Caco-2 (cell line): ENCODE measurements around the gene COPZ1. TPM values are rescaled to one million over a fixed set of nuclear protein-coding genes. Genes with fewer than 3 reads are reported as not detected.

Experiments used
- BruUV-seq: library from RNA; stranded (reverse); fragments of 400-500 nt; replicated peaks from 2 replicates; lab custom pipeline; 2021; lab: Mats Ljungman, UMichigan
- CTCF ChIA-PET: fragments of 300-600 bp; sonication (Branson Sonifier 250); formaldehyde crosslinking; loops from one replicate; lab custom pipeline; 2022; ENCODE audit warnings: antibody characterized with exemption; lab: Charles Lee
- POLR2A ChIA-PET: fragments of 300-600 bp; sonication (Branson Sonifier 250); formaldehyde crosslinking; loops from one replicate; lab custom pipeline; 2022; ENCODE audit warnings: antibody characterized with exemption; lab: Charles Lee
- DNase-seq, 2 experiments: peaks; one replicate each; pipeline versions ENCODE4 v3.0.0 to v3.0.0-alpha.2; 2020 to 2022
- H3K27me3 ChIP-seq: replicated peaks from 2 replicates; pipeline ENCODE4 v1.6.0; 2011; ENCODE audit warnings: low read length; ENCODE audit not compliant: control insufficient read depth, insufficient read depth
- H3K36me3 ChIP-seq: 2 replicates; pipeline ENCODE4 v1.5.1; 2011; ENCODE audit warnings: low read length; ENCODE audit not compliant: control insufficient read depth, insufficient read depth
- H3K4me1 ChIP-seq: fragments of 250-450 bp; sonication (Bioruptor Pico); 2 replicates; pipeline ENCODE4 v1.5.1; 2020; ENCODE audit warnings: mild to moderate bottlenecking
- H3K4me3 ChIP-seq: 2 replicates; pipeline ENCODE4 v1.5.1; 2011; ENCODE audit warnings: low read depth, mild to moderate bottlenecking, control low read depth, low read length
- H3K9me3 ChIP-seq: fragments of 250-450 bp; sonication (Bioruptor Pico); 2 replicates; pipeline ENCODE4 v1.5.1; 2020; ENCODE audit warnings: mild to moderate bottlenecking, moderate library complexity
- H3K27ac Mint-ChIP-seq: one replicate; pipeline ENCODE4 v1.8.0; 2022; ENCODE audit warnings: mixed read lengths; ENCODE audit not compliant: unreplicated experiment
- H3K27me3 Mint-ChIP-seq: one replicate; pipeline ENCODE4 v1.8.0; 2022; ENCODE audit warnings: mixed read lengths; ENCODE audit not compliant: insufficient read depth, unreplicated experiment
- H3K36me3 Mint-ChIP-seq: one replicate; pipeline ENCODE4 v1.8.0; 2022; ENCODE audit warnings: mild to moderate bottlenecking, mixed read lengths; ENCODE audit not compliant: insufficient read depth, unreplicated experiment
- H3K4me1 Mint-ChIP-seq: one replicate; pipeline ENCODE4 v1.8.0; 2022; ENCODE audit warnings: low read depth, mixed read lengths; ENCODE audit not compliant: unreplicated experiment
- H3K4me3 Mint-ChIP-seq: one replicate; pipeline ENCODE4 v1.8.0; 2022; ENCODE audit warnings: mild to moderate bottlenecking, moderate library complexity, mixed read lengths; ENCODE audit not compliant: unreplicated experiment
- H3K9me3 Mint-ChIP-seq: one replicate; pipeline ENCODE4 v1.8.0; 2022; ENCODE audit warnings: mixed read lengths; ENCODE audit not compliant: unreplicated experiment
- intact Hi-C: fragments of 100-400 bp; cut with micrococcal nuclease; formaldehyde crosslinking; loops from one replicate; pipeline ENCODE4 v1.10.0; 2022; ENCODE audit not compliant: unreplicated experiment
- total RNA-seq: library from RNA; stranded (reverse); gene quantifications from 2 replicates; pipeline ENCODE4 v1.2.3, GENCODE V29; 2022
- TF ChIP-seq, protein P1 (sequence below), 2 experiments: fragments of 200-600 bp in 1 of 2; IDR thresholded peaks; 1 replicate in 1 of 2; 2 replicates in 1 of 2; pipeline versions ENCODE4 v1.5.1 to v1.8.0; 2011 to 2022; ENCODE audit warnings: antibody characterized with exemption in 1 of 2, control low read depth in 1 of 2, inconsistent platforms in 1 of 2, low read depth in 1 of 2, low read length in 1 of 2, mild to moderate bottlenecking in 1 of 2, moderate library complexity in 1 of 2; ENCODE audit not compliant: insufficient read depth in 1 of 2, severe bottlenecking in 1 of 2, unreplicated experiment in 1 of 2

The COPZ1 gene
- total RNA-seq, 1 experiment from 2014 or later = 129 TPM

DNA sequence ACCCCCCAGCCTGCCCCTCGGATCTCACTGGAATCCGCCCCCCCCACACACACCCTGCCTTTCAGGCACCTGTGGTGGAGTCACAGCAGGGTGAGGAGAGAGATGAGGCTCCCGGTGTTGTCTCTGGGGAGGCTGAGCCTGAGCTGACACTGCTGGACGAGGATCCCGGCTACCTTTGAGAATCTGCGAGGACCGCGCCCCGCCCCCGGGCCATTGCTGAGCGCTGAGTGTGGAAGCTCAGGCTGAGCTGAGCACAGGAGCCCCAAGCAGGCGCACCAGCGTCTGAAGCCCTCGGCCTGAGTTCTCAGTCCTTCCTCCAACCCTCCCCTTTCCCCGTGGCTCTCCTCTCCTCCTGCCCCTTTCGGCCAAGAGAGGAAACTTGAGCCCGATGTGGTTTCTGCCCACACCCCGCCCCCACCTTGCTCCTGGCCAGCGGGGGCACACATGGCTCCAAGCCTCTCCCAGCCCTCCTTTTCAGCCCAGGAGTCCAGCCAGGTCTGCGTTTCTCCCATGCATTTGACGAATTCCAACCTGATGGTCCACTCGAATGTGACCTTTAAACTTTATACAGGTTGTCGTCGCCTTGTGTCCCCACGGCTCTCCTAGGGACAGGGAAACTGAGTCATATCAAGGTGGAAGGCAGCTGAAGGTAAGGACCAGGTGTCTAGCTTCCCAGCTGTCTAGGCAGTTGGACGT is 24.1 kb upstream of the COPZ1 start, which contains the start of gene NFE2:
Gene NFE2, minus strand, starts transcription at position 284 of the 696 bp plus-strand sequence. CDS start 5,767 bp downstream, outside the sequence.
- peak within 1 kb of the TSS; percentile 60 for H3K27ac Mint-ChIP-seq
- H3K4me1 Mint-ChIP-seq = peaks cover 42% of the 10 kb centered on the region

DNA sequence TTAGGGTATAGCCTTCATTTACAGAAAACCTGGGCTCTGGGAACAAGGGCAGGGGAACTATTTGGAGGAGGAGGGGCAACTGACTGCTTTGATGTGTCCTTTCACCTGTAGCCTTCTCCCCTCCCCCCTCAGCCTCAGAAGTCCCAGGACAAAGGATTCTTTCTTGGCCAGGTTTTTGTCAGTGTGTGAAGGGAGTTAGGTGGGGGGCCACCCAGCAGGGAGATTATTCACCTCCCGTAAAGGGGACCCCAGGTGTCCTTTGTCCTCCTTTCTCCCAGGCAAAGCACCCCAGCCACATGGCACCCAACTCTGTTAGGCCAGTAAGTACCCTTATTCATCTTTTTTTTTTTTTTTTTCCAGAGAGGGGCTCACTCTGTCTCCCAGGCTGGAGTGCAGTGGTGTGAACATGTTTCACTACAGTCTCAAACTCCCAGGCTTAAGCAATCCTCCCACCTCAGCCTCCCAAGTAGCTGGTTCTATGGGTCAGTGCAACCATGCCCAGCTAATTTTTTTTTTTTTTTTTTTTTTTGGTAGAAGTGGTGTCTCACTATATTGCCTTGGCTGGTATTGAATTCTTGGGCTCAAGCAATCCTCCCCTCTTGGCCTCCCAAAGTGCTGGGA is 23.4 kb upstream of the COPZ1 start:
- Histone ChIP-seq H3K9me3 (no peaks in the 10 kb centered on the region), H3K36me3 (no peaks in the 10 kb centered on the region), H3K4me3 (peak overlapping the region; percentile 59), H3K27me3 (no peaks in the 10 kb centered on the region), H3K4me1 (peaks cover 34% of the 10 kb centered on the region)
- no peaks in the 10 kb centered on the region for H3K27me3 Mint-ChIP-seq
- TF ChIP-seq, protein P1, sequence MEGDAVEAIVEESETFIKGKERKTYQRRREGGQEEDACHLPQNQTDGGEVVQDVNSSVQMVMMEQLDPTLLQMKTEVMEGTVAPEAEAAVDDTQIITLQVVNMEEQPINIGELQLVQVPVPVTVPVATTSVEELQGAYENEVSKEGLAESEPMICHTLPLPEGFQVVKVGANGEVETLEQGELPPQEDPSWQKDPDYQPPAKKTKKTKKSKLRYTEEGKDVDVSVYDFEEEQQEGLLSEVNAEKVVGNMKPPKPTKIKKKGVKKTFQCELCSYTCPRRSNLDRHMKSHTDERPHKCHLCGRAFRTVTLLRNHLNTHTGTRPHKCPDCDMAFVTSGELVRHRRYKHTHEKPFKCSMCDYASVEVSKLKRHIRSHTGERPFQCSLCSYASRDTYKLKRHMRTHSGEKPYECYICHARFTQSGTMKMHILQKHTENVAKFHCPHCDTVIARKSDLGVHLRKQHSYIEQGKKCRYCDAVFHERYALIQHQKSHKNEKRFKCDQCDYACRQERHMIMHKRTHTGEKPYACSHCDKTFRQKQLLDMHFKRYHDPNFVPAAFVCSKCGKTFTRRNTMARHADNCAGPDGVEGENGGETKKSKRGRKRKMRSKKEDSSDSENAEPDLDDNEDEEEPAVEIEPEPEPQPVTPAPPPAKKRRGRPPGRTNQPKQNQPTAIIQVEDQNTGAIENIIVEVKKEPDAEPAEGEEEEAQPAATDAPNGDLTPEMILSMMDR (IDR thresholded peaks at IDR 0.05; ENCODE audit: insufficient read depth in 1 of 2, low read depth in 1 of 2, low read length in 1 of 2, severe bottlenecking in 1 of 2, unreplicated experiment in 1 of 2) = no peak
- H3K4me3 Mint-ChIP-seq = peak overlapping the region; percentile 79
- ChIA-PET CTCF (interaction anchor here (0.6 to 4.8 kb wide), 6 partner anchors 17 to 296 kb away, joined by 3 to 28 read pairs (median 4); partner anchors contain the start of genes COPZ1 and HNRNPA1), POLR2A (interaction anchor here (0.6 to 3.5 kb wide), 8 partner anchors 9 to 42 kb away, joined by 3 to 26 read pairs (median 5); partner anchors contain the start of genes CBX5, COPZ1 and HNRNPA1)
- no peaks in the 10 kb centered on the region for H3K9me3 Mint-ChIP-seq
- no peaks in the 10 kb centered on the region for H3K36me3 Mint-ChIP-seq
- BruUV-seq = no TSS peak
- peak; percentile 78 to 84 for DNase-seq
- peak overlapping the region; percentile 60 for H3K27ac Mint-ChIP-seq
- peaks cover 42% of the 10 kb centered on the region for H3K4me1 Mint-ChIP-seq
- intact Hi-C loops = loop anchor here (1.0 to 5.0 kb wide), 4 partner anchors 21 to 57 kb away; partner anchors contain the start of genes CBX5 and HNRNPA1

More for the DNA sequence above, 24.1 kb upstream of the COPZ1 start, which contains the start of gene NFE2:
- Histone ChIP-seq H3K27me3 (no peaks in the 10 kb centered on the region), H3K36me3 (no peaks in the 10 kb centered on the region), H3K9me3 (no peaks in the 10 kb centered on the region), H3K4me1 (peaks cover 35% of the 10 kb centered on the region), H3K4me3 (peak within 1 kb of the TSS; percentile 59)
- peak within 1 kb of the TSS; percentile 79 for H3K4me3 Mint-ChIP-seq
- intact Hi-C loops = loop anchor here (1.0 to 5.0 kb wide), 4 partner anchors 21 to 58 kb away; partner anchors contain the start of genes CBX5 and HNRNPA1
- TF ChIP-seq, protein P1 (IDR thresholded peaks at IDR 0.05; ENCODE audit: insufficient read depth in 1 of 2, low read depth in 1 of 2, low read length in 1 of 2, severe bottlenecking in 1 of 2, unreplicated experiment in 1 of 2) = no peak
- ChIA-PET POLR2A (interaction anchor here (0.8 to 3.5 kb wide), 5 partner anchors 10 to 42 kb away, joined by 4 to 26 read pairs (median 6); partner anchors contain the start of genes CBX5, COPZ1 and HNRNPA1), CTCF (interaction anchor here (0.6 to 4.8 kb wide), 9 partner anchors 9 to 295 kb away, joined by 3 to 28 read pairs (median 4); partner anchors contain the start of genes COPZ1 and HNRNPA1)
- H3K27me3 Mint-ChIP-seq = no peaks in the 10 kb centered on the region
- DNase-seq = peak; percentile 91
- no peaks in the 10 kb centered on the region for H3K9me3 Mint-ChIP-seq
- no peaks in the 10 kb centered on the region for H3K36me3 Mint-ChIP-seq
- no TSS peak for BruUV-seq

DNA sequence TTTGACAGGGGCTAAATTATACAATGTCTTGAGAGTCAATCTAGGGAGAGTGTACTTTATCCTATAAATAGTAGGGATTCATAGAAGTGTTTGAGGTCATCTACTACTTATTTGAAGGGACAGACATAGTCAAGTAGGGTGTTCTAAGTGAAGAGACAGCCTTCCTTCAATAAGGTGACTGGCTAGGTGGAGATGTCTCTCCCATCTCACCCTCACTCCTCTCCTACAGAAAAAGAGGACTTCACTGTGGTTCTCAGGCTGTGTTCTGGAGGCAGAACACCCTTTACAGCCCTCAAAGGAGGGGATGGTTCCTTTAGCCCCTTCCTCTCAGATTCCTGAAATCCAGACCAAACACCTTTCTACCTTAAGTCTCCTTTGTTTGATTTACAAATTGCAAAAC is 21.3 kb upstream of the COPZ1 start:
- no TSS peak for BruUV-seq
- Histone ChIP-seq H3K4me1 (peaks cover 34% of the 10 kb centered on the region), H3K36me3 (no peaks in the 10 kb centered on the region), H3K9me3 (no peaks in the 10 kb centered on the region), H3K4me3 (no peak overlapping the region), H3K27me3 (no peaks in the 10 kb centered on the region)
- Mint-ChIP-seq H3K27ac (no peak overlapping the region), H3K9me3 (no peaks in the 10 kb centered on the region), H3K4me1 (peaks cover 42% of the 10 kb centered on the region), H3K4me3 (no peak overlapping the region), H3K27me3 (no peaks in the 10 kb centered on the region), H3K36me3 (no peaks in the 10 kb centered on the region)
- ChIA-PET POLR2A (interaction anchor here (1.0 kb wide), 1 partner anchor 24 kb away, joined by 6 read pairs; the partner anchor contains the start of gene CBX5), CTCF (interaction anchor here (0.6 to 1.5 kb wide), 3 partner anchors 10 to 23 kb away, joined by 4 to 7 read pairs (median 4); partner anchors contain the start of gene COPZ1)
- intact Hi-C loops = loop anchor here (5.0 kb wide), 1 partner anchor 34 kb away; no protein-coding TSS in a partner anchor
- TF ChIP-seq, protein P1 (IDR thresholded peaks at IDR 0.05; ENCODE audit: insufficient read depth in 1 of 2, low read depth in 1 of 2, low read length in 1 of 2, severe bottlenecking in 1 of 2, unreplicated experiment in 1 of 2) = no peak
- DNase-seq = no peak
